ENCODE measurements around the gene MAPK10.

The MAPK10 gene

GRCh38 chr4:86368433-86368832, 8.6 kb upstream of the MAPK10 start:
- DNase-seq (ENCODE audit: low read depth): no peak
- TF ChIP-seq CTCF (conservative IDR thresholded peaks at IDR 0.05; ENCODE audit: control insufficient read depth, insufficient read depth, low read depth, low read length): no peak
- no peak overlapping the region for H3K4me3 ChIP-seq (ENCODE audit: control insufficient read depth, low read depth, low read length)

- no peak for TF ChIP-seq CTCF (conservative IDR thresholded peaks at IDR 0.05; ENCODE audit: control insufficient read depth, insufficient read depth, low read depth, low read length)
- peak; percentile 77 for DNase-seq (ENCODE audit: low read depth)
- no peak overlapping the region for H3K4me3 ChIP-seq (ENCODE audit: control insufficient read depth, low read depth, low read length)
These were observed 7.7 kb upstream of the MAPK10 start for GRCh38 chr4:86367577-86367976.

DNA sequence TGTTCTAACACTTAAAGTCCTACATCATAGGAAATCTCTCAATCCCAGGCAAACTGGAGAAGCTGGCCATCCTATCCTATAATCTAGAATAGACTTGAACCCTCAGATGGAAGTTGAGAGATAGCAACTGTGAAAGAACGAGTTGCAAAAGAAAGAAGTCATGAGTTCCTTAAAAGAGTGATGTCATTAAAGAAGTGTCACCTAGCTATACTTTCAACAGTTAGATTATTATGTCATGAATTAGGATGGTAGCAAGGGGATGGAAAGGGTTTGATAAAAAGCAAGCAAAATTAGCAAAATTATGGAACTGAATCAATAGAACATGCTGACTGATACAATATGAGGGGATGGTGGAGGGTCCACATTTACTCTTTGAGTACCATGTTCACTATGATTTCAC, 7.1 kb upstream of the MAPK10 start:
- H3K4me3 ChIP-seq (ENCODE audit: control insufficient read depth, low read depth, low read length): no peak overlapping the region
- no peak for TF ChIP-seq CTCF (conservative IDR thresholded peaks at IDR 0.05; ENCODE audit: control insufficient read depth, insufficient read depth, low read depth, low read length)
- no peak for DNase-seq (ENCODE audit: low read depth)

DNA sequence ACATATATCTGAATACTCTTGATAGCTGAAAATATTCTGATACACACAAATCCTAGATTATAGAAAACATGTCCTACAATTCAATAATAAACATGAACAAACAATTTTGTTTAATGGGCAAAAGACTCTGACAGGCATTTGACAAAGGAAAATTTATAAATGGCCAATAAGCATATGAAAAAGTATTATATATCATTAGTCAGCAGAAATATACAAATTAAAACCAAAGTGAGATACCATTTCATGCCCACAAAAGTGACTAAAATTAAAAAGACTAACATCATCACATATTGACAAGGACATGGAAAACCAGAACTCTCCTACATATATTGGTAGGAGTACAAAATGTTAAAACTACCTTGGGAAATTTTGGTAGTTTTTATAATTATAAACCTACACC, 2.7 kb upstream of the MAPK10 start:
- H3K4me3 ChIP-seq (ENCODE audit: control insufficient read depth, low read depth, low read length): no peak overlapping the region
- no peak for DNase-seq (ENCODE audit: low read depth)
- TF ChIP-seq CTCF (conservative IDR thresholded peaks at IDR 0.05; ENCODE audit: control insufficient read depth, insufficient read depth, low read depth, low read length): no peak

DNA sequence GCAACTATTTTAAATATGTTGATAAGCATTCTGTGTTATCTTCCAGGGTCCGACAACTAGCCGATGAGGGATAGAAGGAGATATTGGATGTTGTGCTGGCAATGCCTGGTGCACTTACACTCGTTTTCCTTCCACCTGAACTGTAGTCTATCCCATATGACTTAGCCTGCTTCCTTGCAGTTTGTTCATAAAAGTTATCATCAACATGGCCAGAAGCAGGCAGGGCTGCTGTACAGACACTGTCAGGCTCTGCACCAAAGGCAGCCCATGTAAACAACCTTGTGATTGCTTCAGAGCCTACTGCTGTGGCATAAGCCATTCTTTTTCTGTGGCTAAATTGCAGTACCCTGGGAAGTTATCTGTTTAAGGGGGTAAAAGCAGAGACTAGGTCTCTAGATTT, 1.6 kb downstream of the MAPK10 start:
- DNase-seq (ENCODE audit: low read depth): no peak
- no peak overlapping the region for H3K4me3 ChIP-seq (ENCODE audit: control insufficient read depth, low read depth, low read length)
- TF ChIP-seq CTCF (conservative IDR thresholded peaks at IDR 0.05; ENCODE audit: control insufficient read depth, insufficient read depth, low read depth, low read length): no peak

- TF ChIP-seq CTCF (conservative IDR thresholded peaks at IDR 0.05; ENCODE audit: control insufficient read depth, insufficient read depth, low read depth, low read length): no peak
- DNase-seq (ENCODE audit: low read depth): no peak
- H3K4me3 ChIP-seq (ENCODE audit: control insufficient read depth, low read depth, low read length): no peak overlapping the region
These were observed 2.2 kb downstream of the MAPK10 start for GRCh38 chr4:86357608-86358007.
